ENCODE results near the gene TAMM41. TPM values are rescaled to one million over a fixed set of nuclear protein-coding genes. Genes with fewer than 3 reads are reported as not detected.
A peak's percentile ranks its signal among the peaks of the same experiment; 100 is the strongest.
"Not testable (repeated sequence)": the region's sequence is repeated elsewhere in the genome, so short reads cannot be mapped to it uniquely, and the experiment has no call there.

TAMM41 gene, protein sequence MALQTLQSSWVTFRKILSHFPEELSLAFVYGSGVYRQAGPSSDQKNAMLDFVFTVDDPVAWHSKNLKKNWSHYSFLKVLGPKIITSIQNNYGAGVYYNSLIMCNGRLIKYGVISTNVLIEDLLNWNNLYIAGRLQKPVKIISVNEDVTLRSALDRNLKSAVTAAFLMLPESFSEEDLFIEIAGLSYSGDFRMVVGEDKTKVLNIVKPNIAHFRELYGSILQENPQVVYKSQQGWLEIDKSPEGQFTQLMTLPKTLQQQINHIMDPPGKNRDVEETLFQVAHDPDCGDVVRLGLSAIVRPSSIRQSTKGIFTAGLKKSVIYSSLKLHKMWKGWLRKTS
- total RNA-seq = 10 to 100 TPM in 2 of 3 donors, 1 to 10 TPM in 1; 6.7 to 16.8 (median 14.7) TPM

DNA sequence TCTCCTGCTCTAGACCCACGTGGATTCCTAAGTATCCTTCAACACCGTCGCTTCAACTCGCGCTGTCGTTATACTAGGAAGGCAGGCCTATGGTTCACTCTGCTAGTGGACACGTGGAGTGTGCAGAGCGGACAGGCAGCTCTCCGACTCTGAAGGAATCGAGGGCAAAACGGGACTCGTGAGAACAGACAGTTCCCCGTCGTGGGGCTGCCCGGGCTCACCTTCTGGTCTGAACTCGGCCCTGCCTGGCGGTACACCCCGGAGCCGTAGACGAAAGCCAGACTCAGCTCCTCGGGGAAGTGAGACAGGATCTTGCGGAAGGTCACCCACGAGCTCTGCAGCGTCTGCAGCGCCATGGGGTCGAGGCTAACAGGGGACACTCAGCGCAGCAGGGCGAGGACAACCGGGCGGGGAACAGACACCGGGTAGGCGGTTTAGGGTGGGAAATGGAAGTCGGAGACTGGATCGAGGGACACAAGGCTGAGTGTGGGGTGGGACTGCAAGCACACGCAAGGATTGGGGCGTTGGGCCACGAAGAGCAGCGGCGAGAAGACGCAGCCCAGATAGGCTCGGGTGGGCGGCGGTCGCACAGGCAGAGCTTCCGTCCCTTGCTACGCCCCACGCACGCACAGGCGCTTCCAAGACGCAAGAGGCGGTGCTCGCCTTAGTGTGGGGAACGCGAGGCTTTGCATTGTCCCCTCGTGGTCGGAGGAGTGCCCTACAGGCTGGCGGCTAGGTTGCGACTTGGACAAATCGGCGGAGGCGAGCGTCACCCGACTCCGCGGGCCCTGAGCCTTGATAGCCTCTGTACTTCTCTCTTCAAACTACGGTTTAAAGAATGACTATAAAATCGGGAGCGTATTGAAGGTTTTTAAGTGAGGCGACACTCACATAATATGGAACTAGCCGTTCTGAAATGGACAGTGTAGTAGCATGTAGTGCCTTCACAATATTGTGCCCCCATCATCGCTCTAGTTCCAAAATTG is at the start of gene TAMM41:
Gene TAMM41 (minus strand): TSS at position 605 of the 986 bp plus-strand sequence. CDS start 249 bp downstream, at position 356.
- H3K4me3 ChIP-seq = peak within 1 kb of the TSS; percentile 63 to 96 (median 70)
- peaks cover 7 to 17% of the 10 kb centered on the region in 2 donors for H3K4me1 ChIP-seq
- DNase-seq (ENCODE audit: low spot score in 2 of 2) = peak; percentile 80 to 90
- no peaks in the 10 kb centered on the region for H3K9me3 ChIP-seq
- TF ChIP-seq, protein P1, sequence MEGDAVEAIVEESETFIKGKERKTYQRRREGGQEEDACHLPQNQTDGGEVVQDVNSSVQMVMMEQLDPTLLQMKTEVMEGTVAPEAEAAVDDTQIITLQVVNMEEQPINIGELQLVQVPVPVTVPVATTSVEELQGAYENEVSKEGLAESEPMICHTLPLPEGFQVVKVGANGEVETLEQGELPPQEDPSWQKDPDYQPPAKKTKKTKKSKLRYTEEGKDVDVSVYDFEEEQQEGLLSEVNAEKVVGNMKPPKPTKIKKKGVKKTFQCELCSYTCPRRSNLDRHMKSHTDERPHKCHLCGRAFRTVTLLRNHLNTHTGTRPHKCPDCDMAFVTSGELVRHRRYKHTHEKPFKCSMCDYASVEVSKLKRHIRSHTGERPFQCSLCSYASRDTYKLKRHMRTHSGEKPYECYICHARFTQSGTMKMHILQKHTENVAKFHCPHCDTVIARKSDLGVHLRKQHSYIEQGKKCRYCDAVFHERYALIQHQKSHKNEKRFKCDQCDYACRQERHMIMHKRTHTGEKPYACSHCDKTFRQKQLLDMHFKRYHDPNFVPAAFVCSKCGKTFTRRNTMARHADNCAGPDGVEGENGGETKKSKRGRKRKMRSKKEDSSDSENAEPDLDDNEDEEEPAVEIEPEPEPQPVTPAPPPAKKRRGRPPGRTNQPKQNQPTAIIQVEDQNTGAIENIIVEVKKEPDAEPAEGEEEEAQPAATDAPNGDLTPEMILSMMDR (IDR thresholded peaks at IDR 0.05) = peak; percentile 35 to 85 (median 80)
- TF ChIP-seq POLR2A (IDR thresholded peaks at IDR 0.05) = peak; percentile 14
- peak; percentile 54 to 68 (median 55) for TF ChIP-seq POLR2AphosphoS5 (IDR thresholded peaks at IDR 0.05)
- H3K36me3 ChIP-seq = no peaks in the 10 kb centered on the region
- intact Hi-C loops (cut with DNase I; ENCODE audit: low total_unique reads) = loop anchor here (10.0 kb wide), 1 partner anchor 738 kb away; no protein-coding TSS in a partner anchor
- H3K27me3 ChIP-seq = no peaks in the 10 kb centered on the region
- peak within 1 kb of the TSS; percentile 70 to 90 for H3K27ac ChIP-seq

DNA sequence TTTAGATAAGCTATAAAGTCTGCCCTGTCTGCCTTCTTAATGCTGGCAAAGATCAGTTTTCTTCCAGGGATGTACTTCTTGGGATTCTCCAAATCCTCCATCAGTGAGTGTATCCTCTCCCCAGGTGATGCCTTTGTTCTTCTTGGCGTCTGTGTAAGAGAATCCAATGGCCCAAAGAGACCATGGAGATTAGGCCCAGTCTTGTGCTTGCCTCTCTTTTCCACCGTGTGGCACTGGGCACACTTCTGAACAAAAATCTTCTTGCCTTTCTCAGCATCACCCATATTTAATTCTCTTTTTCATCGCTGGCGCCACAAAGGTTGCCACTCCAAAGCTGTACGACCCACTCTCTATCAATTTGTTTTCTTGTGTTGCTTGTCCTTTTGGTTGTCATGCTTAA is 32.2 kb upstream of the TAMM41 start:
- intact Hi-C loops (cut with DNase I; ENCODE audit: low total_unique reads) = no loop called here
- no peaks in the 10 kb centered on the region for H3K4me1 ChIP-seq

DNA sequence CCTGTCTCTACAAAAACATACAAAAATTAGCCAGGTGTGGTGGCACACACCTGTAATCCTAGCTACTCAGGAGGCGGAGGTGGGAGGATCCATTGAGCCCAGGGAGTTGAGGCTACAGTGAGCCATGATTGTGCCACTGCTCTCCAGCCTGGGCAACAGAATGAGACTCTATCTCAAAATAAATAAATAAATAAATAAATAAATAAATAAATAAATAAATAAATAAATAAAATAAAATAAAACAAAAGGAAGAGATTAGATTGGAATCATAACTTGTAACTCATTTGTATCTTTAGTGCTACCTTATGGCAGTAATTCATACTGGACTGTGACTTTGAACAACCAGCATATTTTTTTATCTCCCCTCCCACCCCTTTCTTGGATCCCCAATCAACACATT is 28.0 kb upstream of the TAMM41 start:
- intact Hi-C loops (cut with DNase I; ENCODE audit: low total_unique reads); H3K36me3 ChIP-seq; H3K4me3 ChIP-seq; H3K9me3 ChIP-seq; DNase-seq (ENCODE audit: low spot score in 2 of 2); H3K27me3 ChIP-seq; H3K4me1 ChIP-seq; H3K27ac ChIP-seq: not testable (repeated sequence)

More for the DNA sequence above, 32.2 kb upstream of the TAMM41 start:
- no peak overlapping the region for H3K27ac ChIP-seq
- H3K27me3 ChIP-seq = no peaks in the 10 kb centered on the region
- TF ChIP-seq, protein P1 (IDR thresholded peaks at IDR 0.05) = no peak
- TF ChIP-seq POLR2A (IDR thresholded peaks at IDR 0.05) (no peak), POLR2AphosphoS5 (IDR thresholded peaks at IDR 0.05) (no peak)
- DNase-seq (ENCODE audit: low spot score in 2 of 2) = no peak
- no peaks in the 10 kb centered on the region for H3K9me3 ChIP-seq
- H3K4me3 ChIP-seq = no peak overlapping the region
- no peaks in the 10 kb centered on the region for H3K36me3 ChIP-seq

DNA sequence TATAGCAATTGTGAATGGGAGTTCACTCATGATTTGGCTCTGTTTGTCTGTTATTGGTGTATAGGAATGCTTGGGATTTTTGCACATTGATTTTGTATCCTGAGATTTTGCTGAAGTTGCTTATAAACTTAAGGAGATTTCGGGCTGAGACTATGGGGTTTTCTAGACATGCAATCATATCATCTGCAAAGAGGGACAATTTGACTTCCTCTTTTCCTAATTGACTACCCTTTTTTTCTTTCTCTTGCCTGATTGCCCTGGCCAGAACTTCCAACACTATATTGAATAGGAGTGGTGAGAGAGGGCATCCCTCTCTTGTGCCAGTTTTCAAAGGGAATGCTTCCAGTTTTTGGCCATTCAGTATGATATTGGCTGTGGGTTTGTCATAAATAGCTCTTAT is 17.1 kb upstream of the TAMM41 start:
- H3K4me1 ChIP-seq; H3K4me3 ChIP-seq; intact Hi-C loops (cut with DNase I; ENCODE audit: low total_unique reads); H3K27ac ChIP-seq; H3K27me3 ChIP-seq; H3K36me3 ChIP-seq; DNase-seq (ENCODE audit: low spot score in 2 of 2); H3K9me3 ChIP-seq: not testable (repeated sequence)

DNA sequence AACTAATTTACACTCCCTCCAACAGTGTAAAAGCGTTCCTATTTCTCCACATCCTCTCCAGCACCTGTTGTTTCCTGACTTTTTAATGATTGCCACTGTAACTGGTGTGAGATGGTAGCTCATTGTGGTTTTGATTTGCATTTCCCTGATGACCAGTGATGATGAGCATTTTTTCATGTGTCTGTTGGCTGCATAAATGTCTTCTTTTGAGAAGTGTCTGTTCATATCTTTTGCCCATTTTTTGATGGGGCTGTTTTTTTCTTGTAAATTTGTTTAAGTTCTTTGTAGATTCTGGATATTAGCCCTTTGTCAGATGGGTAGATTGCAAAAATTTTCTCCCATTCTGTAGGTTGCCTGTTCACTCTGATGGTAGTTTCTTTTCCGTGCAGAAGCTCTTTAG is 15.9 kb upstream of the TAMM41 start:
- H3K36me3 ChIP-seq; H3K4me3 ChIP-seq; DNase-seq (ENCODE audit: low spot score in 2 of 2); intact Hi-C loops (cut with DNase I; ENCODE audit: low total_unique reads); H3K4me1 ChIP-seq; H3K27me3 ChIP-seq; H3K9me3 ChIP-seq; H3K27ac ChIP-seq: not testable (repeated sequence)

DNA sequence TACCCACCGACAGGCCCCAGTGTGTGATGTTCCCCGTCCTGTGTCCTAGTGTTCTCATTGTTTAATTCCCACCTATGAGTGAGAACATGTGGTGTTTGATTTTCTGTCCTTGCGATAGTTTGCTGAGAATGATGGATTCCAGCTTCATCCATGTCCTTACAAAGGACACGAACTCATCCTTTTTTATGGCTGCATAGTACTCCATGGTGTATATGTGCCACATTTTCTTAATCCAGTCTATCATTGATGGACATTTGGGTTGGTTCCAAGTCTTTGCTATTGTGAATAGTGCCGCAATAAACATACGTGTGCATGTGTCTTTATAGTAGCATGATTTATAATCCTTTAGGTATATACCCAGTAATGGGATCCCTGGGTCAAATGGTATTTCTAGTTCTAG is 15.5 kb upstream of the TAMM41 start:
- H3K27me3 ChIP-seq; H3K4me1 ChIP-seq; H3K4me3 ChIP-seq; H3K36me3 ChIP-seq; H3K27ac ChIP-seq; intact Hi-C loops (cut with DNase I; ENCODE audit: low total_unique reads); H3K9me3 ChIP-seq; DNase-seq (ENCODE audit: low spot score in 2 of 2): not testable (repeated sequence)

DNA sequence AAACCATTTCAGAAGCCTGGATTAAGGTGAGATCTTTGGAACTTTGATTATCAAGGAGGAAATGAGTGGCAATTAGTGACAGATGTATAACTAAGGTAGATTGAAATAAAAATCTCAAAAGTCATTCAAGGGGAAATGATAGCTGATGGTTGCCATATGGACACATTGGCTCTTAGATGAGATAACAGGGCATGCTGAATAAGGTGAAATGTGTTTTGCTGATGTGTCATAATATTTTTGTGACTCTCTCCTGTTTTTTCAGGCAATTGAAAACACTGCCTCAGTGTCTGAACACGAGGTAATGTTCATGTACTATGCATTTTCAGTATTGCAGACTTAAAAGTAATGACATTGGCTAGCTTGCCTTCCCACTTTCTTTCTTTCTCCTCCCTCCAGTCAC is 13.5 kb upstream of the TAMM41 start:
- H3K4me1 ChIP-seq; intact Hi-C loops (cut with DNase I; ENCODE audit: low total_unique reads): not testable (repeated sequence)

More for the DNA sequence above, 13.5 kb upstream of the TAMM41 start:
- not testable (repeated sequence) for H3K27ac ChIP-seq; H3K4me3 ChIP-seq; H3K9me3 ChIP-seq; H3K36me3 ChIP-seq; H3K27me3 ChIP-seq; DNase-seq (ENCODE audit: low spot score in 2 of 2)

Measured in breast epithelium (tissue), 4 donors.